OCI-LY1 (cell line): ENCODE results near the gene SNX24.

Source experiments
- H2AFZ ChIP-seq: fragments of 200-600 bp; sonication (generic), shearing (Covaris generic); 2 replicates; pipeline ENCODE4 v1.6.0; 2014; ENCODE audit warnings: antibody characterized with exemption, mild to moderate bottlenecking, low read length
- H3F3A ChIP-seq: fragments of 200-600 bp; sonication (generic), shearing (Covaris generic); 2 replicates; pipeline ENCODE4 v1.6.0; 2014; ENCODE audit warnings: mild to moderate bottlenecking, antibody characterized with exemption, low read length, moderate library complexity; ENCODE audit not compliant: insufficient read depth
- H3K27ac ChIP-seq: fragments of 200-600 bp; sonication (generic); 2 replicates; pipeline ENCODE4 v1.5.1; 2014; ENCODE audit warnings: low read length, mixed run types, mild to moderate bottlenecking, low read depth; ENCODE audit not compliant: poor library complexity, severe bottlenecking
- H3K27me3 ChIP-seq: fragments of 200-600 bp; sonication (generic); 2 replicates; pipeline ENCODE4 v1.6.0; 2014; ENCODE audit warnings: antibody characterized with exemption, mild to moderate bottlenecking, low read length, moderate library complexity; ENCODE audit not compliant: insufficient read depth
- H3K36me3 ChIP-seq: fragments of 200-600 bp; sonication (generic); 2 replicates; pipeline ENCODE4 v1.6.1; 2014; ENCODE audit warnings: mild to moderate bottlenecking, antibody characterized with exemption, low read length, moderate library complexity, mixed read lengths; ENCODE audit not compliant: insufficient read depth
- H3K4me1 ChIP-seq: fragments of 200-600 bp; sonication (generic); 2 replicates; pipeline ENCODE4 v1.5.1; 2014; ENCODE audit warnings: mild to moderate bottlenecking, low read length, moderate library complexity; ENCODE audit not compliant: insufficient read depth, severe bottlenecking
- H3K4me2 ChIP-seq: fragments of 200-600 bp; sonication (generic), shearing (Covaris generic); 2 replicates; pipeline ENCODE4 v1.6.1; 2014; ENCODE audit warnings: low read length
- H3K4me3 ChIP-seq: fragments of 200-600 bp; sonication (generic); 2 replicates; pipeline ENCODE4 v1.5.1; 2014; ENCODE audit warnings: low read length, low read depth, mild to moderate bottlenecking, mixed read lengths; ENCODE audit not compliant: poor library complexity, severe bottlenecking
- H3K79me2 ChIP-seq: fragments of 200-600 bp; shearing (Covaris generic); 2 replicates; pipeline ENCODE4 v1.6.1; 2016; ENCODE audit warnings: mixed run types, low read length, mixed read lengths; ENCODE audit not compliant: insufficient read depth
- H3K9ac ChIP-seq: fragments of 200-600 bp; sonication (generic), shearing (Covaris generic); 2 replicates; pipeline ENCODE4 v1.6.1; 2014; ENCODE audit warnings: mild to moderate bottlenecking, low read length, mixed read lengths
- H3K9me2 ChIP-seq: fragments of 200-600 bp; sonication (generic), shearing (Covaris generic); 2 replicates; pipeline ENCODE4 v1.6.1; 2014; ENCODE audit warnings: low read depth, mild to moderate bottlenecking, low read length, mixed read lengths
- H3K9me3 ChIP-seq: fragments of 200-600 bp; shearing (Covaris generic); 2 replicates; pipeline ENCODE4 v1.6.1; 2014; ENCODE audit warnings: low read length, mixed read lengths
- H4K20me1 ChIP-seq: fragments of 200-600 bp; sonication (generic), shearing (Covaris generic); 2 replicates; pipeline ENCODE4 v1.6.0; 2016; ENCODE audit warnings: mild to moderate bottlenecking, low read length; ENCODE audit not compliant: insufficient read depth
- CTCF ChIP-seq: fragments of 200-600 bp; sonication (generic), shearing (Covaris generic); IDR thresholded peaks from 2 replicates; pipeline ENCODE4 v1.5.1; 2017; ENCODE audit warnings: mild to moderate bottlenecking, antibody characterized with exemption, low read length, moderate library complexity, mixed read lengths
- EZH2 ChIP-seq: fragments of 200-600 bp; sonication (generic), shearing (Covaris generic); IDR thresholded peaks from 2 replicates; pipeline ENCODE4 v1.8.0; 2017; ENCODE audit warnings: borderline replicate concordance, mixed run types, mild to moderate bottlenecking, antibody characterized with exemption, low read length, moderate library complexity, mixed read lengths

Gene SNX24

GRCh38 chr5:123039673-123040072 lies 194.3 kb downstream of the SNX24 start:
- H3K4me1 ChIP-seq, result no peaks in the 10 kb centered on the region
- H3K9ac ChIP-seq, result no peak overlapping the region
- no peaks in the 10 kb centered on the region for H3K36me3 ChIP-seq
- no peaks in the 10 kb centered on the region for H4K20me1 ChIP-seq
- no peaks in the 10 kb centered on the region for H3F3A ChIP-seq
- H3K79me2 ChIP-seq, result no peaks in the 10 kb centered on the region
- no peak overlapping the region for H3K27ac ChIP-seq
- H3K27me3 ChIP-seq, result no peaks in the 10 kb centered on the region
- no peak for TF ChIP-seq EZH2
- no peak for TF ChIP-seq CTCF
- H3K9me3 ChIP-seq, result no peaks in the 10 kb centered on the region
- H3K9me2 ChIP-seq, result no peaks in the 10 kb centered on the region
- no peak overlapping the region for H3K4me3 ChIP-seq
- H3K4me2 ChIP-seq, result no peak overlapping the region
- H2AFZ ChIP-seq, result no peak overlapping the region

GRCh38 chr5:123044926-123045617 lies 199.7 kb downstream of the SNX24 start:
- no peaks in the 10 kb centered on the region for H3F3A ChIP-seq
- no peak overlapping the region for H3K4me3 ChIP-seq
- no peaks in the 10 kb centered on the region for H3K4me1 ChIP-seq
- H4K20me1 ChIP-seq, result no peaks in the 10 kb centered on the region
- H3K9me2 ChIP-seq, result no peaks in the 10 kb centered on the region
- H2AFZ ChIP-seq, result no peak overlapping the region
- no peak overlapping the region for H3K4me2 ChIP-seq
- no peaks in the 10 kb centered on the region for H3K27me3 ChIP-seq
- no peaks in the 10 kb centered on the region for H3K36me3 ChIP-seq
- no peaks in the 10 kb centered on the region for H3K79me2 ChIP-seq
- no peaks in the 10 kb centered on the region for H3K9me3 ChIP-seq
- no peak overlapping the region for H3K27ac ChIP-seq
- TF ChIP-seq EZH2, result no peak
- no peak for TF ChIP-seq CTCF
- H3K9ac ChIP-seq, result no peak overlapping the region

GRCh38 chr5:123046222-123046621 lies 200.8 kb downstream of the SNX24 start:
- no peak for TF ChIP-seq CTCF
- TF ChIP-seq EZH2, result no peak
- Histone ChIP-seq H3K9me2 (no peaks in the 10 kb centered on the region), H3K79me2 (no peaks in the 10 kb centered on the region), H3K4me2 (no peak overlapping the region), H4K20me1 (no peaks in the 10 kb centered on the region), H3K27me3 (no peaks in the 10 kb centered on the region), H3K9ac (no peak overlapping the region), H3K27ac (no peak overlapping the region), H3K4me1 (no peaks in the 10 kb centered on the region), H3K36me3 (no peaks in the 10 kb centered on the region), H3K9me3 (no peaks in the 10 kb centered on the region), H2AFZ (no peak overlapping the region), H3K4me3 (no peak overlapping the region), H3F3A (no peaks in the 10 kb centered on the region)
